ENCODE data around the gene CREG2. TPM values are rescaled to one million over a fixed set of nuclear protein-coding genes. Genes with fewer than 3 reads are reported as not detected.

CREG2 gene
- total RNA-seq, 6 donors from 2014 or later: 1.1 to 8.4 (median 1.6) TPM; not detected in 3

DNA sequence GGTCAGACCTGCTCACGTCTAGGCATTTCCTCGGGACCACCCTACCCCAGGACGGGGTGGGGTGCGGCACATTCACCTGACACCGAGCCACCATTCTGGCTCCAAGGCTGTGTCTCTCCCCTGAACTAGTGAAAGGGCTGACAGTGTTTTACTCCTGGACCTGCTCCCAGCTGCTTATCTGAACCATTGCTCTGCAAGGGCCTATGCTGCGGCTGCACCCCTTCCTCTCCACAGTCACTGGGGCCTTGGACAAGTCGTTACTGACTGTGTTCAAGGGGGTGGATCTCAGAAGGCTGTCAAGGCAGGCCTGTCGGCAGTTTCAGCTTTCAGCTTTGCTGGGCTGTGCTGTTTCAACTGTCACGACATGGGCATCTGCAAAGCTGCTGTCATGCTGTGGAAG, 11.7 kb downstream of the CREG2 start:
- no peaks in the 10 kb centered on the region for H3K27me3 ChIP-seq
- TF ChIP-seq CTCF (IDR thresholded peaks at IDR 0.05) (no peak), EP300 (IDR thresholded peaks at IDR 0.05) (no peak), POLR2A (IDR thresholded peaks at IDR 0.05) (no peak), POLR2AphosphoS5 (IDR thresholded peaks at IDR 0.05) (no peak)
- ATAC-seq (ENCODE audit: low FRiP score in 2 of 2) (no peak), DNase-seq (peak in 1 of 2 donors; percentile 27)
- no peaks in the 10 kb centered on the region for H3K36me3 ChIP-seq
- H3K9me3 ChIP-seq: peaks cover 0 to 2% (median 0%) of the 10 kb centered on the region in 4 donors
- WGBS, 2 donors: 67 to 71% methylated on average over 8 to 9 of the region's 9 CpGs
- H3K27ac ChIP-seq: no peak overlapping the region
- H3K4me1 ChIP-seq: no peaks in the 10 kb centered on the region
- no peak overlapping the region for H3K4me3 ChIP-seq

- no peak for ATAC-seq (ENCODE audit: low FRiP score in 2 of 2)
- no peak for TF ChIP-seq POLR2A (IDR thresholded peaks at IDR 0.05)
- no peak for TF ChIP-seq POLR2AphosphoS5 (IDR thresholded peaks at IDR 0.05)
- TF ChIP-seq CTCF (IDR thresholded peaks at IDR 0.05): no peak
- TF ChIP-seq EP300 (IDR thresholded peaks at IDR 0.05): no peak
- no peak for DNase-seq
- 89 to 94% methylated on average over 7 of the region's 7 CpGs for WGBS, 2 donors
- H3K27ac ChIP-seq: no peak overlapping the region
- no peaks in the 10 kb centered on the region for H3K27me3 ChIP-seq
- H3K4me3 ChIP-seq: no peak overlapping the region
- H3K36me3 ChIP-seq: no peaks in the 10 kb centered on the region
- H3K9me3 ChIP-seq: peaks cover 0 to 2% (median 0%) of the 10 kb centered on the region in 4 donors
- no peaks in the 10 kb centered on the region for H3K4me1 ChIP-seq
Measured at GRCh38 chr2:101374821-101375561, 12.3 kb downstream of the CREG2 start.

- no peak for TF ChIP-seq CTCF (IDR thresholded peaks at IDR 0.05)
- TF ChIP-seq EP300 (IDR thresholded peaks at IDR 0.05): no peak
- no peak for TF ChIP-seq POLR2AphosphoS5 (IDR thresholded peaks at IDR 0.05)
- TF ChIP-seq POLR2A (IDR thresholded peaks at IDR 0.05): no peak
- Histone ChIP-seq H3K4me1 (no peaks in the 10 kb centered on the region), H3K4me3 (no peak overlapping the region), H3K27ac (no peak overlapping the region), H3K9me3 (peaks cover 0 to 2% (median 0%) of the 10 kb centered on the region in 4 donors), H3K27me3 (no peaks in the 10 kb centered on the region), H3K36me3 (no peaks in the 10 kb centered on the region)
- WGBS, 2 donors: 68 to 75% methylated on average over 1 of the region's 1 CpG
- no peak for ATAC-seq (ENCODE audit: low FRiP score in 2 of 2)
- DNase-seq: no peak
Measured at GRCh38 chr2:101372792-101373191, 14.5 kb downstream of the CREG2 start.

DNA sequence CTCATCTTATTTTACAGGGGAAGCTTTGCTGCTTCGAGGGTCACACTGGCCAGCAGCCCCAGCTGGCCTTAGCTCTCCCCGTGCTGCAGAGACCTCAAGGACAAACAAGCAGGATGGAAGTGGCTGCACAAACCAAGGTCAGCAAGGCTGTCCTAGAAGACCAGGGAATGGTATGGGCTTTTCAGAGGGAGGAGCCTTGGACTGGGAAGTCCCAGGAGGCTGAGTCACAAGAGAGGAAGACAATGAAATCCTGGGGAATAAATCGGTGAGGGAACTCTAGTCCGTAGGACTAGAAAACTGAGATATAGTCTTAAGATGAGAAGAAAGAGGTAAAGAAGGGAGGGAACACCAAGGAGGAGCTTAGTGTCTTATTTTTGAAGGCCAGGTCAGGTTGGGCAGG, 15.7 kb downstream of the CREG2 start:
- H3K36me3 ChIP-seq: no peaks in the 10 kb centered on the region
- H3K9me3 ChIP-seq: peaks cover 0 to 2% (median 0%) of the 10 kb centered on the region in 4 donors
- WGBS, 2 donors: 50 to 73% methylated on average over 4 of the region's 4 CpGs
- no peaks in the 10 kb centered on the region for H3K27me3 ChIP-seq
- ATAC-seq (ENCODE audit: low FRiP score in 2 of 2) (no peak), DNase-seq (no peak)
- H3K4me3 ChIP-seq: no peak overlapping the region
- H3K4me1 ChIP-seq: no peaks in the 10 kb centered on the region
- no peak overlapping the region for H3K27ac ChIP-seq
- TF ChIP-seq POLR2AphosphoS5 (IDR thresholded peaks at IDR 0.05): no peak
- no peak for TF ChIP-seq EP300 (IDR thresholded peaks at IDR 0.05)
- no peak for TF ChIP-seq CTCF (IDR thresholded peaks at IDR 0.05)
- TF ChIP-seq POLR2A (IDR thresholded peaks at IDR 0.05): no peak

GRCh38 chr2:101369100-101369499, 18.2 kb downstream of the CREG2 start:
- Histone ChIP-seq H3K36me3 (no peaks in the 10 kb centered on the region), H3K9me3 (peaks cover 0 to 2% (median 0%) of the 10 kb centered on the region in 4 donors), H3K27me3 (no peaks in the 10 kb centered on the region), H3K4me1 (no peaks in the 10 kb centered on the region), H3K4me3 (no peak overlapping the region), H3K27ac (no peak overlapping the region)
- 94% methylated on average over 4 of the region's 4 CpGs for WGBS, 2 donors
- no peak for DNase-seq
- TF ChIP-seq EP300 (IDR thresholded peaks at IDR 0.05) (no peak), POLR2AphosphoS5 (IDR thresholded peaks at IDR 0.05) (no peak), CTCF (IDR thresholded peaks at IDR 0.05) (no peak), POLR2A (IDR thresholded peaks at IDR 0.05) (no peak)
- no peak for ATAC-seq (ENCODE audit: low FRiP score in 2 of 2)

Measured in upper lobe of left lung (tissue), 6 donors.